HG03521 (cell line): ENCODE measurements around the gene AKR1A1.
A peak's percentile ranks its signal among the peaks of the same experiment; 100 is the strongest.
"Not testable (repeated sequence)": the region's sequence is repeated elsewhere in the genome, so short reads cannot be mapped to it uniquely, and the experiment has no call there.

Experiments used
- ATAC-seq: cut with Tn5 transposase; IDR thresholded peaks from one replicate; pipeline ENCODE4 v1.9.1; 2021; ENCODE audit warnings: mild to moderate bottlenecking, moderate library complexity; ENCODE audit not compliant: unreplicated experiment

AKR1A1 gene

DNA sequence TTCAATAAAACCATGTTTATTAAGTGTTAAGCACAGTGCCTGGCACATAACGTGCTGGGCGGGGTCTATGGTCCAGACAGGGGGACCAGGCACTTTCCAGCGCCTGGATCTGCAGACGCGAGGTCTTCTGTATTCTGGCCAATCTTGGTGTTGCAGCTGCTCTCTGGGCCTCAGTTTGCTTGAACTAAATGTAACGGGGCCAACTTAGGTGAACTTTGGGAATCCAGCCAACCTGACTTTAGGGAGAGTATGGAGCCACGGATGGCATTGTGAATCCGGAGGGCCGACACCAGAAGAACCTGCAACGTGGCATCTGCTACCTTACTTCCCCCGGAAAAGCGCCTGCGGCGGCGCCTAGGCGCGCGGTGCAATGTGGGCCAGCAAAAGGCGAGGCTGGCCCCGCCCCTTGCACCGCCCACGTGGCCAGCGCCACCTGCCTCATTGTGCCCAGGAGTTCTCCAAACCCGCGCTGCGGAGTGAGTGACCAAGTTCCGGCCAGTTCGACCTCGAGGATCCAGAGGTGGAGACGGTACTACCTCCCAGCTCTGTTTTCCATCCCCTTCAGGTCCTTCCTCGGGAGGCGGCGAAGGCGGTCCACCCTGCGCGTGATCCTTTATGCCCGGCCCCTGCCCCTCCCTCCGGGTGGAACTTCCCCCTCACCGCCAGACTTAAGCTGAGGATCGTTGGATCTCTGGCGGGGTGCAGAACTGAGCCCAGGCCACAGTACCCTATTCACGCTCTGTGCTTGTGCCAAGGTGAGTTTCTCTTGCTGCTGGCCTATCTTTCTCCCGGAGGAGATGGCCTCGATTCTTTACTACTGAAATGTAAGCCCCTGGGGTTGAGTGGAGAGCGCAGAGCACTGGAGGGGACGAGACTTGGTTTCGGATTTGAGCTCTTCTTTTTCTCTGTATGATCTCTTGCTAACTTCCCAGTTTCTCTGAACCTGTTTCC lies at the start of gene AKR1A1:
AKR1A1 (plus strand) TSS at position 426 of the 951 bp plus-strand sequence. CDS start 10,969 bp downstream, outside the sequence.
- ATAC-seq: peak; percentile 87

DNA sequence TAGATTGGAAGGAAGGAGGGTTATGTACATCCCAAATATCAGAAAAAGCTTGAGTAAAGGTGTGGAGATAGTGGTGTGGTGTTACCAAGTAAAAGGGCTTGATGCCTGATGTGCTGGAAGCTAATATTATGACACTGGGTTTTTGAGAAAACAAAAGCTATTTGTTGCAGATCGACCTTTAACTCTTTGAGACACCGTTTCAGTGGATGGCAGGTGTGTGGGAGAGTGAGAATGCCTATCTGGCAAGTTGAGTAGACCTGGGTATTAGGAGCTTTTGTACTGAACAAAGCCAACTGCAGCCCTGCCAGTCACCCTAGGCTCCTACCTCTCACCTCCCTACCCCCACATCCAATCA lies 49.1 kb upstream of the AKR1A1 start:
- no peak for ATAC-seq

DNA sequence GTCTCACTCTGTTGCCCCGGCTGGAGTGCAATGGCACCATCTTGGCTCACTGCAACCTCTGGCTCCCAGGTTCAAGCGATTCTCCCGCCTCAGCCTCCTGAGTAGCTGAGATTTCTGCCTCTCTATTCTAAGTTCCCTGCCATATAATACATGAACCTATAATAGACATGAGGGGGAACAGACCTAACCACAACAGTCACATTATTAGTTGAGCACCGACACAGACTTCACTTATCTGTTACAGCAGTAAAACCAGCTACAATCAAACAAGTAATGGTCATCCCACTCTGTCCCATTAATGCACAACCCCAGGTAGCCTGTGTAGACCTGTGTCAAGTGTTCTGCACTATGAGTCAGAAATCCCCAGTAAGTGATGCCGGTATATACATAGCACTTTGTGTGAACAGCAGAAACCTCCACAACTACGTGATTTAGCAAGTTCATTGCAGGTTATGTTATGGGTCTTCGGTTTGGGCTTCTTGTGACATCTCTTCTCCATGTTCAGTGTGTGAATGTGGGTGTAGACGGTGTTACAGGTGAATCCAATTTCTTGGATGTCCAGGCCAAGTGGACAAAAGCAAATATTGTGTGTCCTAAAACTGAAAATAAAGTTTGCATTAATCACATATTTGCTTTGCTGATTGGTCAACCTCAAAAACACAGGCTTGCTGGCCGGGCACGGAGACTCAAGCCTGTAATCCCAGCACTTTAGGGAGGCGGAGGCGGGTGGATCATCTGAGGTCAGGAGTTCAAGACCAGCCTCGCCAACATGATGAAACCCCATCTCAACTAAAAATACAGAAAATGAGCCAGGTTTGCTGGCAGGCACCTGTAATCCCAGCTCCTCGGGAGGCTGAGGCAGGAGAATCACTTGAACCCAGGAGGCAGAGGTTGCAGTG lies 46.9 kb upstream of the AKR1A1 start:
- no peak for ATAC-seq

DNA sequence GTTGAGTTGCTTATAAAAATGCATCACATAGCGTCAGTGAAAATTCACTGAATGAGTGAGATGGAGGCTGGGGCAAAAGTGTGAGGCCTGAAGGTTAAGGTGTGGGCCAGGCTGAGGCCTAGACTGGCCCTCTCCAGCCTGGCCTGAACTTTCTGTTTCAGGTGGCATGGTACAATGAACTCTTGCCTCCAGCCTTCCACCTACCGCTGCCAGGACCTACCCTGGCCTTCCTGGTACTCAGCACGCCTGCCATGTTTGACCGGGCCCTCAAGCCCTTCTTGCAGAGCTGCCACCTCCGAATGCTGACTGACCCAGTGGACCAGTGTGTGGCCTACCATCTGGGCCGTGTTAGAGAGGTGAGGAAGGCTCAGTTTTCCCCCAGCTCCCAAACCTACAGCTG lies 43.4 kb upstream of the AKR1A1 start:
- ATAC-seq: no peak

DNA sequence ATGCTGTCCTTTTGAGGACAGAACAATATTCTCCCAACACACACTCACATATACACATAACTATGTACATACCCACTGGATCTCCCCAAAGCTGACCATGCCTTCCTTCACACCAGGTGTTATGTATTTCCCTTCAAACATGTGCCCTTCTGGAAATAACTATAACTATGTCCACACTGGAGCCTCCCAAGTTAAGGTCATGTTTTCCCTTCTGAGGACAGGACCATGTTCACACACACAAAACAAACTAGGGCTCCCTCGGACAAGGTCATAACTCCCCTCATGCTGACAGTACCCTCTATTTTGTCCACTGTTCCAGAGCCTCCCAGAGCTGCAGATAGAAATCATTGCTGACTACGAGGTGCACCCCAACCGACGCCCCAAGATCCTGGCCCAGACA lies 42.7 kb upstream of the AKR1A1 start:
- ATAC-seq: no peak

DNA sequence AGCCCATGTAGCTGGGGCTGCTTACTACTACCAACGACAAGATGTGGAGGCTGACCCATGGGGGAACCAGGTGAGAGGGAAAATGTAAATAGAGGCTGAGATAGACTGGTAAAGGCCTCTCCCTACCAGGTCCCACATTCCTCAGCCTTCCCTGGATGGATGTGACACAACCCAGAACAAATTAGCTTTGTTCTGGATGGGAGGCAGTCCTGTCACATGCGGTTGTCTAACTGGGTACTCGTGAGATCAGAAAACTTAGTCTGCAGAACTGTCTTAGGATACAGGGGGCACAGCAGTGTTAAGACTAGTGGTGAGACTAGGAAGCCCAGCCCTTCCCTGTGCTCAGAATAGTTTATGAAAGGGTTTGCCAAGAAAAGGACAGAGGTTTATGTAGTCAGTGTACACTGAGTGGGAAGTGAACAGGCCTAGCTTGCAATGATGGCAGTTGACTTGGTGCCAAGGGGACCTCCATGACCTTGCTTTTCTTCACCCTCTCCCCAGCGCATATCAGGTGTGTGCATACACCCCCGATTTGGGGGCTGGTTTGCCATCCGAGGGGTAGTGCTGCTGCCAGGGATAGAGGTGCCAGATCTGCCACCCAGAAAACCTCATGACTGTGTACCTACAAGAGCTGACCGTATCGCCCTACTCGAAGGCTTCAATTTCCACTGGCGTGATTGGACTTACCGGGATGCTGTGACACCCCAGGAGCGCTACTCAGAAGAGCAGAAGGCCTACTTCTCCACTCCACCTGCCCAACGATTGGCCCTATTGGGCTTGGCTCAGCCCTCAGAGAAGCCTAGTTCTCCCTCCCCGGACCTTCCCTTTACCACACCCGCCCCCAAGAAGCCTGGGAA lies 42.1 kb upstream of the AKR1A1 start:
- no peak for ATAC-seq

DNA sequence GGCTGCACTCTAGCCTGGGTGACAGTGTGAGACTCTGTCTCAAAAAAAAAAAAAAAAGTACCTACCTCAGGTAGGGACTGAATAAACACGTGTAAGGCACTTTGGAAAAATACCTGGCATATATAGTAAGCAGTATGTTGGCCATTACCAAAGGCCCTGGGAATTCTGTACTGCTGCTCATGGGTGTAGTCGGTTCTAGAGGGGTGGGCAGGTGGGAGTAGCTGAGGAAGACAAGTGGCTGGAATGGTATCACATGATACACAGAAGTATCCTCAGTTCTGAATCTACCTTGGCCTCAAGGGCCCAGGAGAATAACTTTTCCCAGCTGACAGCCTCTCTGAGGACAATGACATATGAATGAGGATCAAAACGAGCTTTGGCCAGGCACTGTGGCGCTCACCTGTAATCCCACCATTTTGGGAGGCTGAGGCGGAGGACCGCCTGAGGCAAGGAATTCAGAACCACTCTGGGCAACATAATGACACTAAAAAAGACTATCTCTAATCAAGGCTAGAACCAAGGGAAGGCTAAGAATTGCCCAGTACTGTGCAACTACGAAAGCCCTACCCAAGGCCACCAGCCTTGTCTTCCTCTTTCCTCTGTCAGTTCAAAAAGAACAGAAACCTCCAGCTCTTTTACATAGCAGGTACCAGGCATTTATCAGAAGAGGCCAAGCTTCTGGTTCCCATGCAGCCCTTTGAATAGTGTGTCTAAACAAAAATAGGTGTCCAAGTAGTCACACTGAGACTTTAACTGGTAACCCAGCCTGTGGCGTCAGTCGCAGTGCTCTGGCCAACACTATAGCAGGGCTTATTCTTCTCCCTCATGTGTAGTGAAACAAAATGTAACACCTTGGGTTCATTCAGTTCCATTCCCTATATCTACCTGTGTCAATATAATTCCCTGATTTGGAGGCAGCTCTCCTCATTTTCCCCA lies 40.3 kb upstream of the AKR1A1 start:
- no peak for ATAC-seq

DNA sequence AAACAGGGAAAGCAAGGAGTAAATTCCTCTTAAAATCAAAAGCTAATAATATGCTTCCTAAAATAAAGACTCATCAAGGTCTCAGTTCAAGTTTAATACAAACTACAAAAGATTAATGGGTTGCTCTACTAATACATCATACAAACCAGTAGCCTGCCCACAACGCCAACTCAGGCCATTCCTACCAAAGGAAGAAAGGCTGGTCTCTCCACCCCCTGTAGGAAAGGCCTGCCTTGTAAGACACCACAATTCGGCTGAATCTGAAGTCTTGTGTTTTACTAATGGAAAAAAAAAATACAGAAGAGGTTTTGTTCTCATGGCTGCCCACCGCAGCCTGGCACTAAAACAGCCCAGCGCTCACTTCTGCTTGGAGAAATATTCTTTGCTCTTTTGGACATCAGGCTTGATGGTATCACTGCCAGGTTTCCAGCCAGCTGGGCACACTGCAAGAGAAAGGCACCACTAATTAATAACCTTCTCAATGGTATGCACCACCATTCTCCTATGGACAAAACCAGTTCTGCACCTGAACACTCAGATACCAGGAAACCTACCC lies 39.6 kb upstream of the AKR1A1 start:
- no peak for ATAC-seq

DNA sequence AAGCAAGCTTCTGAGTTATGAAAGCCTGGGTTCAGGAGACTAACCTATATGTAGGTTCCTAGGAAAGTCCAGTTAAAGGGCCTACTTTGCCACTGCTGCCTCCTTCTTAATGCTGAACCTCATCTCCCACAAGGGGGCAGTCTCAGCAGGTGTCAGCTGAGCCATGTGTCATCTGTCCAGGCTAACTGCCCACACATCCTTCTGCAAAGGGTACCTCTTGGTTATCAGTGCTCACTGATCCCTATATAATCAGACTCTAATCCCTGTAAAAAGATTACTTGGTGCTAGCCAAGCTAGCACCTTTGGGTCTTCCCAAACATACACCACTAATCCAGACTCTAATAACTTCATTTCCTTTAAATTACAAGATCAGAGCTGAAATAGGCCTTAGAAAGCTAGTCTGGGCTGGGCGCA lies 38.0 kb upstream of the AKR1A1 start:
- no peak for ATAC-seq

DNA sequence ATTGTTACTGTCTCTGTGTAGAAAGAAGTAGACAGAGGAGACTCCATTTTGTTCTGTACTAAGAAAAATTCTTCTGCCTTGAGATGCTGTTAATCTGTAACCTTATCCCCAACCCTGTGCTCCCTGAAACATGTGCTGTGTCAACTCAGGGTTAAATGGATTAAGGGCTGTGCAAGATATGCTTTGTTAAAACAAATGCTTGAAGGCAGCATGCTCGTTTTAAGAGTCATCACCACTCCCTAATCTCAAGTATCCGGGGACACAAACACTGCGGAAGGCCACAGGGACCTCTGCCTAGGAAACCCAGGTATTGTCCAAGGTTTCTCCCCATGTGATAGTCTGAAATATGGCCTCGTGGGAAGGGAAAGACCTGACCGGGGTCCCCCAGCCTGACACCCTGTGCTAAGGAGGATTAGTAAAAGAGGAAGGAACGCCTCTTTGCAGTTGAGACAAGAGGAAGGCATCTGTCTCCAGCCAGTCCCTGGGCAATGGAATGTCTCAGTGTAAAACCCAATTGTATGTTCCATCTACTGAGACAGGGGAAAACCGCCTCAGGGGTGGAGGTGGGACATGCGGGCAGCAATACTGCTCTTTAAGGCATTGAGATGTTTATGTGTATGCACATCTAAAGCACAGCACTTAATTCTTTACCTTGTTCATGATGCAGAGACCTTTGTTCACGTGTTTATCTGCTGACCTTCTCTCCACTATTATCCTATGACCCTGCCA lies 36.9 kb upstream of the AKR1A1 start:
- ATAC-seq: not testable (repeated sequence)

DNA sequence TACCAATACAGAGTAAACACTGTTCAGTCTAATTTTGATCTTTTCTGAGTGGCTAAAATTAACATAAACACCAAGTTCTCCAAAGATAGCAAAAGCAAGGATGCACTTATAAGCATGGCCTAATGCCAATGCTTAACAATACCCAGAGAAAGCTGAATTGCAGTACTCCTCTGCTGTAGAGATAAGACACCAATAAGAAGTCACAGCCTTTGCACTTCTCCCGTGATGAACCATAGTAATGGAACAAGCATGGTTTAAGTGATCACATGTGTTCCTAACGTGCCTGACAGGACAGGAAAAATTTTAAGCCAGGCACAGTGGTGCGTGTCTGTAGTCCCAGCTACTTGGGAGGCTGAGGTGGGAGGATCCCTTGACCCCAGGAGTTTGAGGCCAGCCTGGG lies 34.6 kb upstream of the AKR1A1 start:
- ATAC-seq: no peak

DNA sequence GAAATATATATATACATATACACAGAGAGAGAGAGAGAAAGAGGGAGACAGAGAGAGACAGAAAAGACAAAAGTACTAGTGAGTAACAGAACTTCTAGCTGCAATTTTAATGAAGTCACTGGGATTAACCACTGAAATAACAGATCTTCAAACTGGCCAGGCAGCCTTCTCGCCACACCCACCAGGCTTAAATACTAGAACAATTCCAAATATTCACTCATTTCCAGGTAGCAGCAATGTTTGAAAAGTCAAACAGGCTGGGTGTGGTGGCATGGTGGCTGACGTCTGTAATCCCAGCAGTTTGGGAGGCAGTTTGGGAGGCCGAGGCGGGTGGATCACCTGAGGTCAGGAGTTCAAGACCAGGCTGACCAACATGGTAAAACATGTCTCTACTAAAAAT lies 34.2 kb upstream of the AKR1A1 start:
- ATAC-seq: no peak

DNA sequence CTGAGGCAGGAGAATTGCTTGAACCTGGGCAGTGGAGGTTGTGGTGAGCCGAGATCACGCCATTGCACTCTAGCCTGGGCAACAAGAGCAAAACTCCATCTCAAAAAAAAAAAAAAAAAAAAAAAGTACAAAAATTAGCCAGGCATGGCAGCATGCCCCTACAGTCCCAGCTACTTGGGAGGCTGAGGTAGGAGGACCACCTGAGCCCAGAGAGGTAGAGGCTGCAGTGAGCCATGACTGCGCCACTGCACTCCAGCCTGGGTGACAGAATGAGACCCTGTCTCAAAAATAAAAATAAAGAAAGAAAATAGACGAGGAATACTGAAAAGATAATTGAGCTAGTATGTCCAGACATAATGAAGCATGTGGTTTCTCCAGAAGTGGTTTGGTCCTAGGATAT lies 32.3 kb upstream of the AKR1A1 start:
- ATAC-seq: not testable (repeated sequence)

DNA sequence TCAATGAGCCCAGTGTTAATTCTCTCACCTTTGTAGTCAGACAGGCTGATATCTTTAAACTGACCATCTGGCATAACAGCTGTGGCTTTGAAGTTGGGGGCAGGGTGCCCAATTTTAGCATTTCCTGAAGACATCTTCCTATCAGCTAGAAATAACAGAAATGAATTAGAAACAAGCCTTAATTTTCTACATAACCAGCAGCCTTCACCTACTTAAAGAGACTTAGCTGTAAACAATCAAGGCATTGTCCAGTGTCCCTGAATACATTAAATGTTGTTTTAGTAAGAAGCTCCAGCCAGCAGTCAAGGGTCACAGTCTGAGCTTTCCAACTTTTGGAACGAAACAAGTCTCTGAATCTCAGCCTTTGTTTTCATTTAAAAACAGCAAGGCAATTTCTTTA lies 31.7 kb upstream of the AKR1A1 start:
- ATAC-seq: no peak

DNA sequence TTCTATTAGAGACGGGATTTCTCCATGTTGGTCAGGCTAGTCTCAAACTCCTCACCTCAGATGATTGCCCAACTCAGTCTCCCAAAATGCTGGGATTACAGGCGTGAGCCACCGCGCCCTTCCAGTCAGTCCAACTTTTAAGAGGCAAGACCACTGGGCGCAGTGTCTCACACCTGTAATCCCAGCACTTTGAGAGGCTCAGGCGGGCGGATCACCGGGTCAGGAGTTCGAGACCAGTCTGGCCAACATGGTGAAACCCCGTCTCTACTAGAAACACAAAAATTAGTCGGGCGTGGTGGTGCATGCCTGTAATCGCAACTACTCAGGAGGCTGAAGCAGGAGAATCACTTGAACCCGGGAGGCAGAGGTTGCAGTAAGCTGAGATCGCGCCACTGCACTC lies 30.9 kb upstream of the AKR1A1 start:
- not testable (repeated sequence) for ATAC-seq

DNA sequence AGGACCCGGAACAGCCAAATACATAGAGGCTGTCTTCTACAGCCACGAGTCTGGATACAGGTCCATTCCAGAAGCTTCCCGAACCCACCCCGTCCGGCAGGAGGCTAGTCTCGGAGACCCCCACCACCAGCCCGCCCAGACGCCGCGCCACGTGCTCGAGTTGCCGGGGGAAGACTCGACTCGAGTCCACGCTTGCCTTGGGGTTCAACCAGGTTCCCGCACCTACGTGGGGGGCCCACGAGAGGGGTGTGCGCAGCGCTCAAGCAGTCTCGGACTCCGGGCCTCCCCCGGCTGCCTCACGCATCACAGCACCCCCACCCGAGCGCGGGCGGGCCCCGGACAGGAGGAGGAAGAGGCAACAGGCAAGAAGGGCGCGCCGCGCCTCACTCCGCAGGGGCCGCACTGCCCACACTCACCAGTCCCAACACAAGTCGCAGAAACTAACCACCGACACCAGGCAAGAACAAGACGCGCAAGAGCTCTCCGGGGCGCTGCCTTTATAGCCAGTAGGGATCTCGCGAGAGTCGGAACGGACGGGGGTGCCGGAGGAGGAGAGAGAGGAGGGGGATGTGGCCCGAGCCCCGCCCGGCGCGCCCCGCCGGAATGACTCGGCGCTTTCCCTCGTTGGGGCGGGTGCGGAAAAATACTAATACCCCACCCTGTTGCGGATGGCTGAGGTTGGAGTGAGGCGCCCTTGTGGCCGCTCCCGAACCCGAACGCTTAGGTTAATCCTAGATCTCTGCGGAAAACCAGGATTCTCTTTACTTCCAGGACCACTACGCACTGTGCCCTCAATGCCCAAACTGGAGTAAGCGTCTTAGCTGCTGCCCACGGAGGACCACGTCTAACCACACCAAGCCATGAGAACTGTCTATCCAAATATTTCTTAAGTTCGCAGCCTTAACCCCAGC lies 29.0 kb upstream of the AKR1A1 start, which contains the start of gene PRDX1:
PRDX1 (minus strand) TSS at position 472 of the 911 bp plus-strand sequence. CDS start 2,841 bp downstream, outside the sequence.
- ATAC-seq: peak; percentile 78

DNA sequence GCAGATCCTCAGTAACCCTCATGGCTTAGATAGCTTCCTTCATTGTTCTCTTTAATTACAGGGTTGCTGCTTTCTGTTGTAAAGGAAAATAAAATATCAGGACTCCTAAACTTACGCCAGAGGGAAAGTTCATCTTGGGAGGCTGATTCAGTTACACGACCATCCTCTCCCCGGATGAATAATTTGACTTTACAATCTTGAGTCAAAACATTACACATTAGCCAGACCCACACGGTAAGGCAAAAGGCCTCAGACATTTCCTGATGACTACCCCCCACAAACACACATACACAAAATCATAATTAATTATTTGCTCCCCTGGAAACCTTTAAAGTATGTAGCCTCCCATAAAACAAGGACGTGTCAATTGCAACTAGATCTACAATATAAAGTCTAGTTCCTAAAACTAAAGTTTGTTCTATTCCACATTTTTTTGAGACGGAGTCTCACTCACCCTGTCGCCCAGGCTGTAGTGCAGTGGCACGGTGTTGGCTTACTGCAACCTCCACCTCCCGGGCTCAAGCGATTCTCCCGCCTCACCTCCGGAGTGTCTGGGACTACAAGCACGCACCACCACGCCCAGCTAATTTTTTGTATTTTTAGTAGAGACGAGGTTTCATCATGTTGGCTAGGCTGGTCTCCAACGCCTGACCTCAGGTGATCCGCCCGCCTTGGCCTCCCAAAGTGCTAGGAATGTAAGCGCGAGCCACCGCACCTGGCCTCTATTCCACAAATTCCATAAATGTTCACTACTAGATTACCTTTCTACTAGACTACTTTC lies 28.1 kb upstream of the AKR1A1 start:
- ATAC-seq: no peak
